GM10847 (cell line): ENCODE data around the gene LBHD1.

Source experiments
- POLR2A ChIP-seq: IDR thresholded peaks from 2 replicates; pipeline ENCODE4 v1.6.1; 2011; ENCODE audit not compliant: insufficient read length; ENCODE audit errors: extremely low read depth

Gene LBHD1

DNA sequence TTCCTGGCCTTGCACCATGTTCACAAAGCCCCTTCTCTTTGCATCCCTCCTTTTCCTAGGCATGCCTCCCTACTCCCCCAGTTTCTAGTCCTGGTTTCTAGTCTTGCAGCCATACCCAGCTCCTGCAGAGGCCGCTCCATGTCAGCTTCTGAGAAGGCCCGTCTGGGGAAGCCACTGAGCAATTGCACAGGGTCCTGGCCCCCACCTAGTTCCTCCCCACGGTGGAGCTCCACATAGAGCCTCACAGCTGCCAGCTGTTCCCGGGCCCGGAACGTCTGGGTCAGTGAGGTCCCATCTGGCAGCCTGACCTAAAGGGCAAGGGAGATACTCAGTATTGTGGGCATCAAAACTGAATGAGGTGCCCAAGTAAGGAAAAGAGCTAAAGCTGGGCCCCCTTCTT is 4.6 kb upstream of the LBHD1 start:
- no peak for TF ChIP-seq POLR2A

DNA sequence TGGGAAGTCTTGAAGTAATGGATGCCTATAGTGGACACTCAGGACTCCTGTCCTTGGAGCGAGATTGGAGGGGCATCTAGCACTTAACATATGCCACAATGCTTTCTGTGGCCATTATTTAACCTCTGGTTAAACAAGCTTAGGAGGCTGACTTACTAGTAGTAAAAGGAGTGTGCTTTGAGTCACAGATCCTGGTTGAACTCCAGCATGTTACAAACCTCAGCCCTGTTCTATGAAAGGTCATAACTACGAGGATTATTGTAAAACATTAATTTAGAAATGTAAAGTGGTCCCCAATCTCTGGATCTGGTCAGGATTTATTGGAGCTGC is 1.1 kb upstream of the LBHD1 start:
- no peak for TF ChIP-seq POLR2A

GRCh38 chr11:62671236-62671607 is 845 bp downstream of the LBHD1 start:
- TF ChIP-seq POLR2A: no peak

GRCh38 chr11:62669420-62670161 is 2.5 kb downstream of the LBHD1 start:
- TF ChIP-seq POLR2A: no peak

DNA sequence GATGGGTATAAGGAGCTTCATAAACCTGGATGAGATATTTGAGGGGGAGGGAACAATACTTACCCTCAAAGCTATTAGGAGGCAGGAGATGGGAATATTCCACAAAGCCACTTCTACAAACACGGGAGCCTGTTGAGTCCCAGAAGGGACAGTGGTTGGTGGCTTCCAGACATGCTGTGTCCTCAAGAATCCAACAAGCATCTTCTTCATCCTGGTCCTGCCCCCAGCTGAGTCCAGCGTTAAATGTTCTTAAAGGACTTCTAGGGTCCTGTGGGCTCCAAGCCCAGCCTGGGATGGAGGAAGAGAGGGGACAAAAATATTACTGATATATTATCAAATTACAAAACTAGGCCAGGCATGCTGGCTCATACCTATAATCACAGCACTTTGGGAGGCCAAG is 4.6 kb downstream of the LBHD1 start:
- no peak for TF ChIP-seq POLR2A

DNA sequence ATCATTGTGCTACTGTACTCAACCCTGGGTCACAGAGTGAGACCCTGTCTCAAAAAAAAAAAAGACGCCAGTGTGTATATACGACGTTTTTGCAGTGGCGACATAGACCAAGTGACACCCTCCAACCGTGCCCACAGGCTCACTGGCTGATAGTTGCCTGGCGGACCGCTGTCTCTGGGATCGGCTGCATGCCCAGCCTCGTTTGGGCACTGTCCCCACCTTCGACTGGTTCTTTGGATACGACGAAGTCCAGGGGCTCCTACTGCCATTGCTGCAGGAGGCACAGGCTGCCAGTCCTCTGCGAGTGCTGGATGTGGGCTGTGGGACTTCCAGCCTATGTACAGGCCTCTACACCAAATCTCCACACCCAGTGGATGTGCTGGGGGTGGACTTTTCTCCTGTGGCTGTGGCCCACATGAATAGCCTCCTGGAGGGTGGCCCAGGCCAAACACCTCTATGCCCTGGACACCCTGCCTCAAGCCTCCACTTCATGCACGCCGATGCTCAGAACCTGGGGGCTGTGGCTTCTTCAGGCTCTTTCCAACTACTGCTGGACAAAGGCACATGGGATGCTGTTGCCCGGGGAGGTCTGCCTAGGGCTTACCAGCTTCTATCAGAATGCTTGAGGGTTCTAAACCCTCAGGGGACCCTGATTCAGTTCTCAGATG is 5.7 kb downstream of the LBHD1 start:
- peak; percentile 20 for TF ChIP-seq POLR2A

- TF ChIP-seq POLR2A: no peak
Measured at GRCh38 chr11:62665599-62666258, 6.3 kb downstream of the LBHD1 start.

- peak; percentile 99 for TF ChIP-seq POLR2A
Measured at GRCh38 chr11:62665075-62665598, 6.9 kb downstream of the LBHD1 start, which contains the start of the genes C11orf98 and CSKMT. C11orf98 (minus strand) TSS chr11:62665210; CDS start chr11:62665169, 41 bp downstream. CSKMT (plus strand) TSS chr11:62665312; CDS start chr11:62665880, 568 bp downstream.

DNA sequence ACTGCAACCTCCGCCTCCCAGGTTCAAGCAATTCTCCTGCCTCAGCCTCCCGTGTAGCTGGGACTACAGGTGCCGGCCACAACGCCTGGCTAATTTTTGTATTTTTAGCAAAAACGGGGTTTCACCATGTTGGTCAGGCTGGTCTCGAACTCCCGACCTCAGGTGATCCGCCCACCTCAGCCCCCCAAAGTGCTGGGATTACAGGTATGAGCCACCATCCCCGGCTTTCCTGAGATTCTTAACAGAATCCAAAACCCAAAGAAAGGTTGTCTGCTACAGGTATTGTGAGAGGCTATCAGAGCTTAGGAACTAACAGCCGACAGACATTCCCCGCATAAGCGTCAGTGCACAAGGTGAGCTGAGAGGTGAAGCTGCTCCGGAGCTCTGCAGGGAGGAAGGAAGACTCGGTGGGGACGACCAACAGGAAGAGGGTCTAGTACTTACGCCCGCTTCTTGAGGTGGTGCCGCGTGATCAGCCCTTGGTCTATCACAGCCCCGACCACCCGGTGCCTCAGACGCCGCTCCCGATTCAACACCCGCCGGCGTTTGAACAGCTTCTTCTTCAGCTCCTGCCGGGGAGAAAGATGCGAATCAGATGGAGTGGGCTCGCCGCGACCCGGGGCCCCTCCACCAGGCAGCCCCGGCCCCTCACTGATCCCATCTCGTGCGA is 7.5 kb downstream of the LBHD1 start:
- no peak for TF ChIP-seq POLR2A

GRCh38 chr11:62656796-62657429 is 15.2 kb downstream of the LBHD1 start:
- TF ChIP-seq POLR2A: no peak

GRCh38 chr11:62654297-62654696 is 17.8 kb downstream of the LBHD1 start:
- TF ChIP-seq POLR2A: no peak

GRCh38 chr11:62652161-62653006 is 19.7 kb downstream of the LBHD1 start:
- TF ChIP-seq POLR2A: no peak

DNA sequence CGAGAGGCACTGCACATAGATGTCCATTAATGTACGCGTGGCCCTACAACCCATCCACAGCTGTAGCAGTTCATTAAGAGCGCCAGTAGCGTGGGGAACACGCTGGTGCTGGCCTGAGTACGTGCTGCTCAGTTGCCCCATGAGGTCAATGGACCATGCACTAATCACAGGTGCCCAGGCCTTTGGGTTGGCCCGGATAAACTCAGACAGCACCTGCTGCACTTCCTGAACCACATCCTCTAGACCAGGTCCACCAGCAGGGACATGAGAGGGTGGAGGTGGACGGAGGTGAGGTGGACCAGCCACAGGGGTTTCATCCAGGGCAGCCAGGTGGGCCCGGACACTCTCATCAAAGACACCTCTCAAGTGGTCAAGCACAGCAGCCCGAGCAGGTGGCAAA is 22.6 kb downstream of the LBHD1 start:
- no peak for TF ChIP-seq POLR2A

GRCh38 chr11:62648967-62649364 is 23.1 kb downstream of the LBHD1 start:
- TF ChIP-seq POLR2A: no peak

GRCh38 chr11:62648185-62648966 is 23.7 kb downstream of the LBHD1 start:
- TF ChIP-seq POLR2A: no peak
